Measurements from ENCODE around the gene CLIP1.

Gene CLIP1

DNA sequence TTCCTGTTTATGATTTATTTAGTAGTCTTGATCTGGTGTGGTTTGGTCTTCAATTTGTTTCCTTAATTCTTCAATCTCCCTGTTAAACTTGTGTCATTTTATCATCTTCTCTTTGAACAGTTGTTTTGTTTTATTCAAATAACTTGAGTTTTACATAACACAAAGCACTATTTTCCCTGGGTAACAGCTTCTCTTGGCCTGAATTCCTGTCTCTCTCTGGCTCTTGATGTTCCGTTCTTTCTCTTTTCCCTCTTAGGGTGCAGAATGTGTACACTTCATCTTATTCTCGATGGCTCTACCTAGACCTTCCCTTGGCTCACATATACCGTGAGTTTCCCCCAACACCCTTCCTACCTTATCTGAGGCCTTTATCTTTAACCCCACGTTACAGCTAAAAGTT is 119.4 kb downstream of the CLIP1 start:
- no peak for DNase-seq (ENCODE audit: extremely low spot score)
- CTCF ChIA-PET = interaction anchor here (1.1 to 2.5 kb wide), 2 partner anchors 11 to 34 kb away, joined by 3 to 7 read pairs; no protein-coding TSS in a partner anchor
- POLR2A ChIA-PET = no interaction called here
- TF ChIP-seq, protein P1, sequence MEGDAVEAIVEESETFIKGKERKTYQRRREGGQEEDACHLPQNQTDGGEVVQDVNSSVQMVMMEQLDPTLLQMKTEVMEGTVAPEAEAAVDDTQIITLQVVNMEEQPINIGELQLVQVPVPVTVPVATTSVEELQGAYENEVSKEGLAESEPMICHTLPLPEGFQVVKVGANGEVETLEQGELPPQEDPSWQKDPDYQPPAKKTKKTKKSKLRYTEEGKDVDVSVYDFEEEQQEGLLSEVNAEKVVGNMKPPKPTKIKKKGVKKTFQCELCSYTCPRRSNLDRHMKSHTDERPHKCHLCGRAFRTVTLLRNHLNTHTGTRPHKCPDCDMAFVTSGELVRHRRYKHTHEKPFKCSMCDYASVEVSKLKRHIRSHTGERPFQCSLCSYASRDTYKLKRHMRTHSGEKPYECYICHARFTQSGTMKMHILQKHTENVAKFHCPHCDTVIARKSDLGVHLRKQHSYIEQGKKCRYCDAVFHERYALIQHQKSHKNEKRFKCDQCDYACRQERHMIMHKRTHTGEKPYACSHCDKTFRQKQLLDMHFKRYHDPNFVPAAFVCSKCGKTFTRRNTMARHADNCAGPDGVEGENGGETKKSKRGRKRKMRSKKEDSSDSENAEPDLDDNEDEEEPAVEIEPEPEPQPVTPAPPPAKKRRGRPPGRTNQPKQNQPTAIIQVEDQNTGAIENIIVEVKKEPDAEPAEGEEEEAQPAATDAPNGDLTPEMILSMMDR (IDR thresholded peaks at IDR 0.05; ENCODE audit: control extremely low read depth, extremely low read depth, low read depth, missing control alignments) = no peak

DNA sequence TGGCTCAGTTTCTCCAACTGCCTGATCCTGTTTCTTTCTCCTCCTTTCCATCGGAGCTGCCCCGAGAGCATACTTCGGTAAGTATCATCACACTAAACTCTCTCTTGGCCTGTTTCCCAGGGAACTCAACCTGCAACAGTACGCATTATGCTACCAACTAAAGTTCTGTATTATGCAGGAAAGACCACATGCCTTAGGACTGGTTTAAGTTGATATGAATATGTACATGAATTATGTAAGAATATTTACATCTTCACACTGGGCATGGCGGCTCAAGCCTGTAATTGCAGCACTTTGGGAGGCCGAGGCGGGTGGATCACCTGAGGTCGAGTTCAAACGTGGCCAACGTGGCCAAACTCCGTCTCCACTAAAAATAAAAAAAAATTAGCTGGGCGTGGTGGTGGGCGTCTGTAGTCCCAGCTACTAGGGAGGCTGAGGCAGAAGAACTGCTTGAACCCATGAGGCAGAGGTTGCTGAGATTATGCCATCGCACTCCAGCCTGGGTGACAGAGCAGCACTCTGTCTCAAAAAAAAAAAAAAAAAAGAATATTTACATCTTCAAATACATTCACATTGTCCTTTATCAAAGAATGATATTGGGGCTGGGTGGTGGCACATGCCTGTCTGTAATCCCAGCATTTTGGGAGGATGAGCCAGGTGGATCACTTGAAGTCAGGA is 124.3 kb downstream of the CLIP1 start:
- ChIA-PET POLR2A (no interaction called here), CTCF (interaction anchor here (1.1 to 1.3 kb wide), 2 partner anchors 13 to 58 kb away, joined by 3 read pairs; no protein-coding TSS in a partner anchor)
- DNase-seq (ENCODE audit: extremely low spot score) = no peak
- TF ChIP-seq, protein P1 (IDR thresholded peaks at IDR 0.05; ENCODE audit: control extremely low read depth, extremely low read depth, low read depth, missing control alignments) = no peak

DNA sequence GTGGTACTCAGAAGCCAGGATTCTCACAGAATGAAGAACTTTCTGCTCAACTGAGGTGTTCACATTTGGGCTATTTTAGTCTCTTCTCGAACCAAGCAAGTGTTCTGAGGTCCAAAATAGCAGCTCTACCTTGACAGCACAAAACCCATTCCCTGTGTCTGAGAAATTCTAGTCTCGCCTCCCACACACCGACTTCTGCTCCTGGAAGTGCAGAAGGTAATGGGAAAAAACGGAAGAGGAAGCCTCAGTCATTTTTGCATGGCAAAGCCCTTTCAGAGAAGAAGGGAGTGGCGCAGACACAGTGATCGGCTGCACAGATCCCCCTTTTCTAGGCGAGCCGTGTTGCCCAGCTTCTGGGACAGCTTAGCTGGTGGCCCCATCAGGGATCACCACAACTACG is 125.0 kb downstream of the CLIP1 start:
- POLR2A ChIA-PET = no interaction called here
- TF ChIP-seq, protein P1 (IDR thresholded peaks at IDR 0.05; ENCODE audit: control extremely low read depth, extremely low read depth, low read depth, missing control alignments) = no peak
- DNase-seq (ENCODE audit: extremely low spot score) = no peak
- CTCF ChIA-PET = interaction anchor here (1.1 to 1.3 kb wide), 2 partner anchors 25 to 59 kb away, joined by 3 to 4 read pairs; no protein-coding TSS in a partner anchor

DNA sequence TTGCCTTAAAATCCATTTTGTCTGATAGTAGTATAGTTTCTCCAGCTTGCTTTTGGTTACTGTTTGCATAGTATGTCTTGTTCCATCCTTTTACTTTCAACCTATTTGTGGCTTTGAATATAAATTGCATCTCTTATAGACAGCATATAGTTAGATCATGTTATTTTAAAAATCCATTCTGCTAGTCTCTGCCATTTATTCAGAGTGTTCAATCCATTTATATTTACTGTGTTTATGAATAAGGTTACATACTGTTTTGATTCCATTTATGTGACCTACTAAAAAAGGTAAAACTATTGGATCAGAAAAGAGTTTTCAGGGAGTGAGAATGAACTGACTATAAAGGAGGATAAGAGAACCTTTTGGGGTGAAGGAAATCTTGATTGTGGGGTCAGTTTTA is 126.6 kb downstream of the CLIP1 start:
- no peak for DNase-seq (ENCODE audit: extremely low spot score)
- TF ChIP-seq, protein P1 (IDR thresholded peaks at IDR 0.05; ENCODE audit: control extremely low read depth, extremely low read depth, low read depth, missing control alignments) = no peak
- CTCF ChIA-PET = no interaction called here
- POLR2A ChIA-PET = interaction anchor here (0.5 kb wide), 1 partner anchor 10 kb away, joined by 3 read pairs; no protein-coding TSS in a partner anchor

DNA sequence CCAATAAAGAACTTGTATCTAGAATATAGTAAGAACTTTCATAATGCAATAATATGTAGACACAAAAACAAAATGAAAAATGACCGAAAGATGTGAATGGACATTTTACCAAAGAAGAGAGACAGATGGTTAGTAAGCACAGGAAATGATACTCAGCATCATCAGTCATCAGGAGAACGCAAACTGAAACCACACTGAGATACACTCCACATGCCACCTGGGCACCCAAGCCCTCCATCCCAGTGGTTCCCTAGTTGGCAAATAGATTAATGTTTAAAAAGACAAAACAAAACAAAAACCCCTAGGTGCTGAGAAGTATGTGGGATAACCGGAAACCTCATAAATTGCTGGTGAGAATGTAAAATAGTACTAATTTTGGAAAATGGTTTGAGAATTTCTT is 129.4 kb downstream of the CLIP1 start:
- peak; percentile 33 for DNase-seq (ENCODE audit: extremely low spot score)
- TF ChIP-seq, protein P1 (IDR thresholded peaks at IDR 0.05; ENCODE audit: control extremely low read depth, extremely low read depth, low read depth, missing control alignments) = no peak
- ChIA-PET CTCF (interaction anchor here (0.8 to 1.3 kb wide), 2 partner anchors 11 to 13 kb away, joined by 3 to 6 read pairs; no protein-coding TSS in a partner anchor), POLR2A (no interaction called here)

DNA sequence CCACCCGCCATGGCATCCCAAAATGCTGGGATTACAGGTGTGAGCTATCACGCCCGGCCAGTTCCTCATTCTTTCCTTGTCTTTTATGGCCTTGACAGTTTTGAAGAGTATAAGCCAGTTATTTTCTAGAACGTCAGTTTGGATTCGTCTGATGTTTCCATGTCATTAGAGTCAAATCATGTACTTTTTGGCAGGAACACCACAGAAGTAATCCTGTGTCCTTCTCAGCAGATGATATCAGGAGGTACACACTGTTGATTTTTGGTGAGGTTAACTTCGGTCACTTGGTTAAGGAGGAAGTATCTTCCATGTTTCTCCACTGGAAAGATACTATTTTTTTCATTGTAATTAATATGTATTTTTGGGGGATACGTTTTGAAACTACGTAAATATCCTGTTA is 131.0 kb downstream of the CLIP1 start:
- no peak for DNase-seq (ENCODE audit: extremely low spot score)
- TF ChIP-seq, protein P1 (IDR thresholded peaks at IDR 0.05; ENCODE audit: control extremely low read depth, extremely low read depth, low read depth, missing control alignments) = no peak
- POLR2A ChIA-PET = no interaction called here
- CTCF ChIA-PET = interaction anchor here (0.6 to 1.5 kb wide), 2 partner anchors 45 to 70 kb away, joined by 3 read pairs; no protein-coding TSS in a partner anchor

All from GM10248 (cell line).